Common myeloid progenitor, CD34-positive (primary cell): ENCODE measurements around the gene PDF.

Experiments
- CTCF ChIA-PET: fragments of 350-600 bp; sonication (Branson Sonifier 250); formaldehyde crosslinking; loops from one replicate; lab custom pipeline; 2021; ENCODE audit warnings: antibody characterized with exemption; lab: Charles Lee
- POLR2A ChIA-PET: fragments of 350-600 bp; sonication (Branson Sonifier 250); formaldehyde crosslinking; loops from one replicate; lab custom pipeline; 2021; ENCODE audit warnings: antibody characterized with exemption; lab: Charles Lee
- DNase-seq, 3 donors: peaks; one replicate each; pipeline versions ENCODE4 v3.0.0 to v3.0.0-alpha.2; 2013
- H3K27ac ChIP-seq, 2 experiments: 1 replicate in 1 of 2; 2 replicates in 1 of 2; pipeline ENCODE4 v1.7.0; 2013; ENCODE audit warnings: inconsistent platforms in 2 of 2, low read length in 2 of 2, mild to moderate bottlenecking in 2 of 2, low read depth in 1 of 2, moderate library complexity in 1 of 2; ENCODE audit not compliant: severe bottlenecking in 2 of 2, insufficient read depth in 1 of 2, poor library complexity in 1 of 2
- H3K27me3 ChIP-seq, 5 experiments: replicated peaks in 2 of 5; 1 replicate in 3 of 5; 2 replicates in 2 of 5; pipeline versions ENCODE4 v1.6.1 to v1.7.0; 2013; ENCODE audit warnings: low read length in 4 of 5, mild to moderate bottlenecking in 2 of 5, moderate library complexity in 2 of 5, inconsistent platforms in 1 of 5; ENCODE audit not compliant: insufficient read depth in 5 of 5, control insufficient read depth in 4 of 5
- H3K36me3 ChIP-seq, 4 experiments: 1 replicate in 2 of 4; 2 replicates in 2 of 4; pipeline versions ENCODE4 v1.6.1 to v1.7.0; 2013; ENCODE audit warnings: low read length in 3 of 4, control low read depth in 1 of 4, mild to moderate bottlenecking in 1 of 4; ENCODE audit not compliant: control insufficient read depth in 4 of 4, insufficient read depth in 4 of 4
- H3K4me1 ChIP-seq, 4 experiments: 1 replicate in 3 of 4; 2 replicates in 1 of 4; pipeline versions ENCODE4 v1.6.1 to v1.7.1; 2013; ENCODE audit warnings: low read length in 3 of 4, mild to moderate bottlenecking in 3 of 4, control low read depth in 1 of 4, inconsistent platforms in 1 of 4, moderate library complexity in 1 of 4; ENCODE audit not compliant: control insufficient read depth in 4 of 4, insufficient read depth in 4 of 4; ENCODE audit errors: control extremely low read depth in 1 of 4
- H3K4me3 ChIP-seq, 7 experiments: 1 replicate in 4 of 7; 2 replicates in 3 of 7; pipeline versions ENCODE4 v1.5.1 to v1.7.0; 2013; ENCODE audit warnings: mild to moderate bottlenecking in 7 of 7, low read length in 6 of 7, moderate library complexity in 6 of 7, inconsistent platforms in 2 of 7, low read depth in 2 of 7, control low read depth in 1 of 7; ENCODE audit not compliant: insufficient read depth in 4 of 7, control insufficient read depth in 1 of 7; ENCODE audit errors: extremely low read depth in 1 of 7
- H3K9me3 ChIP-seq, 5 experiments: 1 replicate in 4 of 5; 2 replicates in 1 of 5; pipeline versions ENCODE4 v1.6.1 to v1.7.1; 2013; ENCODE audit warnings: low read length in 4 of 5, mild to moderate bottlenecking in 2 of 5, inconsistent platforms in 1 of 5, low read depth in 1 of 5, moderate library complexity in 1 of 5; ENCODE audit not compliant: control insufficient read depth in 4 of 5, insufficient read depth in 2 of 5; ENCODE audit errors: control extremely low read depth in 1 of 5
- WGBS: methylation state at CpG from one replicate; pipeline ENCODE4 v1.1.5; 2013; ENCODE audit not compliant: insufficient coverage; 5-methylcytosine and 5-hydroxymethylcytosine counted together

The PDF gene

GRCh38 chr16:69319381-69319780 is 11.0 kb downstream of the PDF start:
- Histone ChIP-seq H3K27ac (no peak overlapping the region), H3K4me3 (no peak overlapping the region), H3K9me3 (no peaks in the 10 kb centered on the region), H3K36me3 (peaks cover 22 to 92% (median 81%) of the 10 kb centered on the region in 4 experiments), H3K27me3 (no peaks in the 10 kb centered on the region), H3K4me1 (no peaks in the 10 kb centered on the region)
- CTCF ChIA-PET: interaction anchor here (2.0 kb wide), 1 partner anchor 9 kb away, joined by 9 read pairs; no protein-coding TSS in a partner anchor
- POLR2A ChIA-PET: interaction anchor here (0.6 kb wide), 1 partner anchor 57 kb away, joined by 4 read pairs; no protein-coding TSS in a partner anchor
- no peak for DNase-seq
- WGBS: 97% methylated on average over 6 of the region's 9 CpGs

DNA sequence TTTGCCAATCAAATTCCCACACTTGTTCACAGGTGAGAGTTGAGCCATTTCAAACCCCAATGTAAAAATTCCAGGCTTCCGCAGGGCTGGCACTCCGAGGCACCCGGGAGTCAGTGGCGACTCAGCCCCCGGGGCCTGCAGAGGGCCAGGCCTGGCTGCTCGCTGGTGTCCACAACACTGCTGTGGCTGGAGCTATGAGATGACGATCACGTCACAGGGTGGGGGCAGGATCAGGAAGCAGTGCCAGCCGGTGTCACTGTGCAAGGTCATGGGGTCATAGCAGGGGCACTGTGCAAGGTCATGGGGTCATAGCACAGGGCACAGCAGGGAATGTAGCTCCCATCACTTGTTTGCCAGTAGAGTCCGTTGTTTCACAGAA is 11.5 kb downstream of the PDF start:
- no peak overlapping the region for H3K27ac ChIP-seq
- peaks cover 22 to 89% (median 81%) of the 10 kb centered on the region in 4 experiments for H3K36me3 ChIP-seq
- ChIA-PET CTCF (interaction anchor here (1.2 to 2.0 kb wide), 2 partner anchors 10 to 16 kb away, joined by 3 to 9 read pairs; no protein-coding TSS in a partner anchor), POLR2A (interaction anchor here (0.5 kb wide), 1 partner anchor 64 kb away, joined by 3 read pairs; no protein-coding TSS in a partner anchor)
- no peaks in the 10 kb centered on the region for H3K4me1 ChIP-seq
- DNase-seq: no peak
- no peaks in the 10 kb centered on the region for H3K27me3 ChIP-seq
- 98% methylated on average over 9 of the region's 10 CpGs for WGBS
- H3K4me3 ChIP-seq: no peak overlapping the region
- H3K9me3 ChIP-seq: no peaks in the 10 kb centered on the region

GRCh38 chr16:69318177-69318910 is 12.0 kb downstream of the PDF start:
- 98% methylated on average over 24 of the region's 30 CpGs for WGBS
- Histone ChIP-seq H3K9me3 (no peaks in the 10 kb centered on the region), H3K27me3 (no peaks in the 10 kb centered on the region), H3K4me1 (no peaks in the 10 kb centered on the region), H3K27ac (no peak overlapping the region), H3K36me3 (peaks cover 22 to 90% (median 79%) of the 10 kb centered on the region in 4 experiments), H3K4me3 (no peak overlapping the region)
- DNase-seq: no peak
- ChIA-PET POLR2A (interaction anchor here (0.5 kb wide), 1 partner anchor 64 kb away, joined by 3 read pairs; no protein-coding TSS in a partner anchor), CTCF (interaction anchor here (1.2 to 2.0 kb wide), 2 partner anchors 10 to 17 kb away, joined by 3 to 9 read pairs; no protein-coding TSS in a partner anchor)

- H3K4me1 ChIP-seq: peaks cover 3 to 7% (median 6%) of the 10 kb centered on the region in 4 experiments
- no peak overlapping the region for H3K4me3 ChIP-seq
- peaks cover 19 to 75% (median 65%) of the 10 kb centered on the region in 4 experiments for H3K36me3 ChIP-seq
- WGBS: 97% methylated on average over 17 of the region's 17 CpGs
- H3K27me3 ChIP-seq: no peaks in the 10 kb centered on the region
- no peaks in the 10 kb centered on the region for H3K9me3 ChIP-seq
- DNase-seq: no peak
- no peak overlapping the region for H3K27ac ChIP-seq
- ChIA-PET CTCF (interaction anchor here (0.8 to 5.5 kb wide), 2 partner anchors 10 kb away, joined by 3 to 28 read pairs; partner anchors contain the start of gene PDF), POLR2A (no interaction called here)
These were observed 13.8 kb downstream of the PDF start for GRCh38 chr16:69316595-69317034.

- no peaks in the 10 kb centered on the region for H3K9me3 ChIP-seq
- H3K4me1 ChIP-seq: peaks cover 3 to 8% (median 7%) of the 10 kb centered on the region in 4 experiments
- peaks cover 14 to 66% (median 56%) of the 10 kb centered on the region in 4 experiments for H3K36me3 ChIP-seq
- ChIA-PET POLR2A (interaction anchor here (0.5 kb wide), 1 partner anchor 145 kb away, joined by 3 read pairs; no protein-coding TSS in a partner anchor), CTCF (interaction anchor here (0.7 to 5.5 kb wide), 3 partner anchors 11 to 30 kb away, joined by 4 to 28 read pairs (median 4); partner anchors contain the start of gene PDF)
- no peak overlapping the region for H3K27ac ChIP-seq
- WGBS: 95% methylated on average over 30 of the region's 30 CpGs
- no peaks in the 10 kb centered on the region for H3K27me3 ChIP-seq
- peak in 1 of 3 donors; percentile 11 for DNase-seq
- no peak overlapping the region for H3K4me3 ChIP-seq
These were observed 14.7 kb downstream of the PDF start for GRCh38 chr16:69315486-69316311.

GRCh38 chr16:69314534-69314933 is 15.9 kb downstream of the PDF start:
- Histone ChIP-seq H3K36me3 (peaks cover 14 to 54% (median 45%) of the 10 kb centered on the region in 4 experiments), H3K4me3 (no peak overlapping the region), H3K27me3 (no peaks in the 10 kb centered on the region), H3K4me1 (peaks cover 3 to 12% (median 8%) of the 10 kb centered on the region in 4 experiments), H3K27ac (no peak overlapping the region), H3K9me3 (no peaks in the 10 kb centered on the region)
- POLR2A ChIA-PET: no interaction called here
- no peak for DNase-seq
- WGBS: over 99% methylated on average over 11 of the region's 11 CpGs
- CTCF ChIA-PET: interaction anchor here (1.1 to 5.5 kb wide), 2 partner anchors 13 to 26 kb away, joined by 4 to 28 read pairs; partner anchors contain the start of gene PDF
